HuH-7.5 (cell line): Measurements from ENCODE around the gene TLE5.
"Not testable (repeated sequence)": the region's sequence is repeated elsewhere in the genome, so short reads cannot be mapped to it uniquely, and the experiment has no call there.

Experiments used
- DNase-seq: peaks from one replicate; pipeline ENCODE4 v3.0.0; 2011; ENCODE audit warnings: low spot score

The TLE5 gene

GRCh38 chr19:3096267-3096901 lies 34.1 kb upstream of the TLE5 start:
- peak; percentile 68 for DNase-seq

GRCh38 chr19:3095441-3096191 lies 33.3 kb upstream of the TLE5 start:
- DNase-seq: peak; percentile 76

- peak; percentile 31 for DNase-seq
Observed at GRCh38 chr19:3094601-3095440, 32.5 kb upstream of the TLE5 start.

- DNase-seq: not testable (repeated sequence)
Observed at GRCh38 chr19:3089299-3089855, 27.1 kb upstream of the TLE5 start.

GRCh38 chr19:3087769-3088168 lies 25.5 kb upstream of the TLE5 start:
- DNase-seq: no peak

- no peak for DNase-seq
Observed at GRCh38 chr19:3084943-3085342, 22.6 kb upstream of the TLE5 start.

GRCh38 chr19:3083964-3084363 lies 21.7 kb upstream of the TLE5 start:
- DNase-seq: no peak

- no peak for DNase-seq
Observed at GRCh38 chr19:3082331-3082730, 20.0 kb upstream of the TLE5 start.

GRCh38 chr19:3080286-3080685 lies 18.0 kb upstream of the TLE5 start:
- DNase-seq: no peak

GRCh38 chr19:3079578-3079977 lies 17.3 kb upstream of the TLE5 start:
- no peak for DNase-seq

- peak; percentile 67 for DNase-seq
Observed at GRCh38 chr19:3075605-3076431, 13.5 kb upstream of the TLE5 start.

GRCh38 chr19:3073931-3074595 lies 11.8 kb upstream of the TLE5 start:
- no peak for DNase-seq

- DNase-seq: no peak
Observed at GRCh38 chr19:3073159-3073563, 10.9 kb upstream of the TLE5 start.

- no peak for DNase-seq
Observed at GRCh38 chr19:3071768-3072167, 9.5 kb upstream of the TLE5 start.

GRCh38 chr19:3068071-3068470 lies 5.8 kb upstream of the TLE5 start:
- DNase-seq: no peak

GRCh38 chr19:3067563-3067962 lies 5.3 kb upstream of the TLE5 start:
- DNase-seq: no peak

- no peak for DNase-seq
Observed at GRCh38 chr19:3066482-3067049, 4.3 kb upstream of the TLE5 start.

- DNase-seq: peak; percentile 75
Observed at GRCh38 chr19:3065675-3066357, 3.5 kb upstream of the TLE5 start.

- no peak for DNase-seq
Observed at GRCh38 chr19:3064011-3064330, 1.7 kb upstream of the TLE5 start.
